ENCODE data around the gene SUGCT. TPM values are rescaled to one million over a fixed set of nuclear protein-coding genes. Genes with fewer than 3 reads are reported as not detected.

Gene SUGCT
- total RNA-seq, 2 experiments from 2014 or later, result not detected

DNA sequence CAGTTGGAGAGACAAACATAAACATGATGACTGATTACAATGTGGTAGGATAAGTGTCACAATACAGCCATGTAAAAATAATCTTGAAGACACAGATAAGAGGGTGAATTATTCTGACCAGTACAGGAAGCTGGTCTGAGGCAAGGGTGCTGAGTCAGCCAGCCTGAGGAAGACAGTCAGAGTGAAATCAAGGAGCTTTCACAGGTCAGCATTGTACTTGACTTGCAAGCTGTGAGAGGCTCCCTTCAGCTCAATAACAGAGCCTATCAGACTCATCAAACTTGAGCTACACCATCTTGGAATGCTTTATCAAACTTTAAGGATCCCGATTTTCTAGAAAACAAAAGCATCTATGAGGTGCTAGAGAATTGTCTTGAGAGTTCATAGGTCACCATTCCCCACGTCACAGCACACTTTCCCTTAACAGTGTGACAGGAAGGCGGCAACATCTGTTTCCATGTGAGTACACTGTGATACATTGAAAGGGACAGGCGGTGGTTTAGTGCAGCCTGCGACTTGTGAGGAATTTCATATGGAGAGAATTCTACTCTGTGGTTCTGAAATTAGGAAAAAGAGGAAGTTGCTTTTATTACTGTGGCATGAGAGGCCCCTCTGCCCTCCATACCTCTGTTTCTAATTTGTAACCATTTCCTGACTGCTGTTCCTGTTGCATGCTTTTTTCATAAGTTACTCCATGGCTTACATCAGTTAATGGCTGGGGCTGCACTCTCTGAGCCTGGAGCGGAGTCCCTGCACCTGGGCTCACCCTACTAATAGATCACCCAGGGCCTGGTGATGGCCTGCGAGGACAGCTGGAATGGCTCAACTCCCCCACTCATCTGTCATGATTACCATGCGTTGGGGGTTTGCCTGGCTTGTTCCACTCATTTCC is 417.1 kb downstream of the SUGCT start:
- TF ChIP-seq, protein P1, sequence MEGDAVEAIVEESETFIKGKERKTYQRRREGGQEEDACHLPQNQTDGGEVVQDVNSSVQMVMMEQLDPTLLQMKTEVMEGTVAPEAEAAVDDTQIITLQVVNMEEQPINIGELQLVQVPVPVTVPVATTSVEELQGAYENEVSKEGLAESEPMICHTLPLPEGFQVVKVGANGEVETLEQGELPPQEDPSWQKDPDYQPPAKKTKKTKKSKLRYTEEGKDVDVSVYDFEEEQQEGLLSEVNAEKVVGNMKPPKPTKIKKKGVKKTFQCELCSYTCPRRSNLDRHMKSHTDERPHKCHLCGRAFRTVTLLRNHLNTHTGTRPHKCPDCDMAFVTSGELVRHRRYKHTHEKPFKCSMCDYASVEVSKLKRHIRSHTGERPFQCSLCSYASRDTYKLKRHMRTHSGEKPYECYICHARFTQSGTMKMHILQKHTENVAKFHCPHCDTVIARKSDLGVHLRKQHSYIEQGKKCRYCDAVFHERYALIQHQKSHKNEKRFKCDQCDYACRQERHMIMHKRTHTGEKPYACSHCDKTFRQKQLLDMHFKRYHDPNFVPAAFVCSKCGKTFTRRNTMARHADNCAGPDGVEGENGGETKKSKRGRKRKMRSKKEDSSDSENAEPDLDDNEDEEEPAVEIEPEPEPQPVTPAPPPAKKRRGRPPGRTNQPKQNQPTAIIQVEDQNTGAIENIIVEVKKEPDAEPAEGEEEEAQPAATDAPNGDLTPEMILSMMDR (conservative IDR thresholded peaks at IDR 0.05; ENCODE audit: low read length), result no peak
- no peak for TF ChIP-seq EZH2phosphoT487 (IDR thresholded peaks at IDR 0.05; ENCODE audit: borderline replicate concordance, low read depth, low read length)
- Histone ChIP-seq H3K4me3 (ENCODE audit: low read depth, low read length, poor library complexity, severe bottlenecking) (no peak overlapping the region), H3K27ac (ENCODE audit: low read depth, low read length, poor library complexity, severe bottlenecking) (no peak overlapping the region), H4K20me1 (ENCODE audit: insufficient read depth, low read length) (no peaks in the 10 kb centered on the region), H3K36me3 (ENCODE audit: insufficient read depth, low read length) (no peaks in the 10 kb centered on the region), H3K9me2 (ENCODE audit: insufficient read depth, low read length) (no peaks in the 10 kb centered on the region), H2AFZ (ENCODE audit: low read length) (no peak overlapping the region), H3K79me2 (ENCODE audit: insufficient read depth, low read depth, low read length) (no peaks in the 10 kb centered on the region), H3K9me3 (ENCODE audit: low read length) (no peaks in the 10 kb centered on the region), H3K4me1 (ENCODE audit: insufficient read depth, low read length, poor library complexity, severe bottlenecking) (peaks cover 3% of the 10 kb centered on the region), H3K4me2 (ENCODE audit: low read length) (no peak overlapping the region)
- POLR2A ChIA-PET, result interaction anchor here (0.5 kb wide), 1 partner anchor 1014 kb away, joined by 3 read pairs; no protein-coding TSS in a partner anchor
- CTCF ChIA-PET (ENCODE audit: unreplicated experiment), result no interaction called here
- no TSS peak for BruUV-seq (replicated peaks)
- no peak for DNase-seq (ENCODE audit: low spot score)
- intact Hi-C loops (cut with micrococcal nuclease; ENCODE audit: unreplicated experiment), result no loop called here

DNA sequence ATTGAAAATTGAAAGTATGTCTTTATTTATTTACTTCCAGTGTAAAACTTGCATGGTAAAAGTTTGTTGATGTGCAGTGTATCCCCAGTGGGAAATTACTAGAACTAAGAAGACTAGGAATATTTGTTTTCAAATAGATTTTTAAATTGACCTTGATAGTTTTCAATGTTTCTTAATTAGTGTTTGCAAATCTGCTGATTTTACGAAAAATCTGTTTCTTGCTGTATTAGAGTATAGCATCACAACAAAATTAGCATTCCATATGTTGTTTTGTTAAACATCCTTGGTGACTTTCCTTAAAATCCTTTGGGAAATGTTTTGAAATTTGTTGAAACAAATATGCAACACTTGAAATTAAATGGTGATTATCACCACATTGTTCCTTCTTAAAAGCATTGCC is 425.9 kb downstream of the SUGCT start:
- intact Hi-C loops (cut with micrococcal nuclease; ENCODE audit: unreplicated experiment), result no loop called here
- no peaks in the 10 kb centered on the region for H3K36me3 ChIP-seq (ENCODE audit: insufficient read depth, low read length)
- H4K20me1 ChIP-seq (ENCODE audit: insufficient read depth, low read length), result no peaks in the 10 kb centered on the region
- H3K4me1 ChIP-seq (ENCODE audit: insufficient read depth, low read length, poor library complexity, severe bottlenecking), result no peaks in the 10 kb centered on the region
- H3K4me2 ChIP-seq (ENCODE audit: low read length), result no peak overlapping the region
- ChIA-PET POLR2A (no interaction called here), CTCF (ENCODE audit: unreplicated experiment) (no interaction called here)
- no peaks in the 10 kb centered on the region for H3K79me2 ChIP-seq (ENCODE audit: insufficient read depth, low read depth, low read length)
- H3K9me2 ChIP-seq (ENCODE audit: insufficient read depth, low read length), result no peaks in the 10 kb centered on the region; the same call in 1 of the 2 replicates
- TF ChIP-seq EZH2phosphoT487 (IDR thresholded peaks at IDR 0.05; ENCODE audit: borderline replicate concordance, low read depth, low read length), result no peak
- H3K27ac ChIP-seq (ENCODE audit: low read depth, low read length, poor library complexity, severe bottlenecking), result no peak overlapping the region
- DNase-seq (ENCODE audit: low spot score), result no peak
- BruUV-seq (replicated peaks), result no TSS peak
- H3K4me3 ChIP-seq (ENCODE audit: low read depth, low read length, poor library complexity, severe bottlenecking), result no peak overlapping the region
- H2AFZ ChIP-seq (ENCODE audit: low read length), result no peak overlapping the region
- H3K9me3 ChIP-seq (ENCODE audit: low read length), result no peaks in the 10 kb centered on the region

GRCh38 chr7:40566879-40567278 is 432.1 kb downstream of the SUGCT start:
- CTCF ChIA-PET (ENCODE audit: unreplicated experiment), result no interaction called here
- intact Hi-C loops (cut with micrococcal nuclease; ENCODE audit: unreplicated experiment), result no loop called here

More at GRCh38 chr7:40566879-40567278, 432.1 kb downstream of the SUGCT start:
- Histone ChIP-seq H3K79me2 (ENCODE audit: insufficient read depth, low read depth, low read length) (no peaks in the 10 kb centered on the region), H2AFZ (ENCODE audit: low read length) (no peak overlapping the region), H3K36me3 (ENCODE audit: insufficient read depth, low read length) (no peaks in the 10 kb centered on the region), H4K20me1 (ENCODE audit: insufficient read depth, low read length) (no peaks in the 10 kb centered on the region), H3K9me2 (ENCODE audit: insufficient read depth, low read length) (no peaks in the 10 kb centered on the region), H3K4me1 (ENCODE audit: insufficient read depth, low read length, poor library complexity, severe bottlenecking) (no peaks in the 10 kb centered on the region), H3K4me2 (ENCODE audit: low read length) (no peak overlapping the region), H3K27ac (ENCODE audit: low read depth, low read length, poor library complexity, severe bottlenecking) (no peak overlapping the region), H3K4me3 (ENCODE audit: low read depth, low read length, poor library complexity, severe bottlenecking) (no peak overlapping the region), H3K9me3 (ENCODE audit: low read length) (no peaks in the 10 kb centered on the region)
- POLR2A ChIA-PET, result no interaction called here
- no peak for DNase-seq (ENCODE audit: low spot score)
- BruUV-seq (replicated peaks), result no TSS peak
- no peak for TF ChIP-seq EZH2phosphoT487 (IDR thresholded peaks at IDR 0.05; ENCODE audit: borderline replicate concordance, low read depth, low read length)
- TF ChIP-seq, protein P1 (conservative IDR thresholded peaks at IDR 0.05; ENCODE audit: low read length), result no peak

All from OCI-LY7 (cell line).